Spleen (tissue), 7 donors: ENCODE measurements around the gene EPHA6.

ENCODE experiments used
- CTCF ChIP-seq, 11 experiments: fragments of 200-600 bp in 7 of 11; fragments of 450-650 bp in 4 of 11; sonication (generic) in 4 of 11; IDR thresholded peaks in 8 of 11; conservative IDR thresholded peaks in 3 of 11; 1 replicate in 7 of 11; 2 replicates in 4 of 11; pipeline versions ENCODE4 v1.4.0 to v1.8.0; 2016 to 2021; ENCODE audit warnings: antibody characterized with exemption in 11 of 11, inconsistent platforms in 4 of 11, mild to moderate bottlenecking in 1 of 11
- POLR2A ChIP-seq, 3 donors: fragments of 450-650 bp; IDR thresholded peaks; one replicate each; pipeline ENCODE4 v1.5.1; 2017; ENCODE audit warnings: antibody characterized with exemption in 3 of 3, mild to moderate bottlenecking in 1 of 3
- donor health status: DM: no; HTN: no; CAD: no; lungs with moderate emphysema.
- donor health status: DM: no; HTN: no; CAD: no.
- donor health status: DM: no; HTN: no; CAD: no.

GRCh38 chr3:96813134-96813819, 1.1 kb upstream of the EPHA6 start:
- TF ChIP-seq POLR2A (IDR thresholded peaks at IDR 0.05) (no peak), CTCF (IDR thresholded peaks at IDR 0.05 in 8 of 11, conservative IDR thresholded peaks at IDR 0.05 in 3 of 11) (peak in 6 of 11 experiments; percentile 17 to 52 (median 36))
